Neural progenitor cell (in vitro differentiated cells): Measurements from ENCODE around the gene GNAQ.

Experiments
- EZH2 ChIP-seq: fragments of 200-600 bp; sonication (generic); IDR thresholded peaks from 2 replicates; pipeline ENCODE4 v1.6.1; 2017; ENCODE audit warnings: antibody characterized with exemption, mild to moderate bottlenecking, moderate library complexity
- EZH2phosphoT487 ChIP-seq: fragments of 200-600 bp; sonication (generic); IDR thresholded peaks from 2 replicates; pipeline ENCODE4 v1.6.1; 2017; ENCODE audit warnings: antibody characterized with exemption
- TF ChIP-seq, protein P1 (sequence below): fragments of 200-600 bp; sonication (generic); IDR thresholded peaks from 2 replicates; pipeline ENCODE4 v1.5.1; 2017; ENCODE audit warnings: antibody characterized with exemption, mild to moderate bottlenecking

DNA sequence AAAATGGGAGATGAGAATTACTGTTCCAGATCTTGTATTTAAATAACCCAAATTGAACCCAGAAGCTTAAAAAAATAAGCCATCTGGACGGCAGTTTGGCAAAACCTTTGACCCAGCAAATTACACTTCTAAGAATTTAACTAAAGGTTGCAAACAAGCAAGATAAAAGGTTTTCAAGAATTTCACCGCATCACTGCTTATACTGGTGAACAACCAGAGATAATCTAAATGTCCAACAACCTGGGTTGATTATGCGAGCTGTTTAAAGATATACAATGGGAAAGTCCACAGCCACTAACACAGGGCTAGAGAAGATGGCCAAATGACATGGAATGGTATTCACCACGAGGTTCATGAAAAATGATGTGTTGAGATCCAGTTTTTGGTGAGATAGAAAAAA, 149.3 kb downstream of the GNAQ start:
- TF ChIP-seq, protein P1, sequence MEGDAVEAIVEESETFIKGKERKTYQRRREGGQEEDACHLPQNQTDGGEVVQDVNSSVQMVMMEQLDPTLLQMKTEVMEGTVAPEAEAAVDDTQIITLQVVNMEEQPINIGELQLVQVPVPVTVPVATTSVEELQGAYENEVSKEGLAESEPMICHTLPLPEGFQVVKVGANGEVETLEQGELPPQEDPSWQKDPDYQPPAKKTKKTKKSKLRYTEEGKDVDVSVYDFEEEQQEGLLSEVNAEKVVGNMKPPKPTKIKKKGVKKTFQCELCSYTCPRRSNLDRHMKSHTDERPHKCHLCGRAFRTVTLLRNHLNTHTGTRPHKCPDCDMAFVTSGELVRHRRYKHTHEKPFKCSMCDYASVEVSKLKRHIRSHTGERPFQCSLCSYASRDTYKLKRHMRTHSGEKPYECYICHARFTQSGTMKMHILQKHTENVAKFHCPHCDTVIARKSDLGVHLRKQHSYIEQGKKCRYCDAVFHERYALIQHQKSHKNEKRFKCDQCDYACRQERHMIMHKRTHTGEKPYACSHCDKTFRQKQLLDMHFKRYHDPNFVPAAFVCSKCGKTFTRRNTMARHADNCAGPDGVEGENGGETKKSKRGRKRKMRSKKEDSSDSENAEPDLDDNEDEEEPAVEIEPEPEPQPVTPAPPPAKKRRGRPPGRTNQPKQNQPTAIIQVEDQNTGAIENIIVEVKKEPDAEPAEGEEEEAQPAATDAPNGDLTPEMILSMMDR: no peak
- no peak for TF ChIP-seq EZH2phosphoT487
- no peak for TF ChIP-seq EZH2
